BLaER1 treated with 17β-estradiol and CSF1 and Interleukin-3, amounts not matched to agents 10 nM and 100 nM (cell line): ENCODE data around the gene SPTAN1.

ENCODE experiments used
- H3K27ac ChIP-seq, 11 experiments: shearing (Covaris generic); formaldehyde crosslinking; 2 replicates each; pipeline ENCODE4 v1.8.1; 2022
- H3K27me3 ChIP-seq, 11 experiments: shearing (Covaris generic); formaldehyde crosslinking; 2 replicates each; pipeline ENCODE4 v1.8.1; 2022
- H3K36me3 ChIP-seq, 11 experiments: shearing (Covaris generic); formaldehyde crosslinking; 2 replicates each; pipeline ENCODE4 v1.8.1; 2022
- H3K4me1 ChIP-seq, 10 experiments: shearing (Covaris generic); formaldehyde crosslinking; 2 replicates each; pipeline ENCODE4 v1.8.1; 2022
- H3K4me2 ChIP-seq, 11 experiments: shearing (Covaris generic); formaldehyde crosslinking; 2 replicates each; pipeline ENCODE4 v1.8.1; 2022
- H3K4me3 ChIP-seq, 10 experiments: shearing (Covaris generic); formaldehyde crosslinking; 2 replicates each; pipeline ENCODE4 v1.8.1; 2022
- H3K9ac ChIP-seq, 11 experiments: shearing (Covaris generic); formaldehyde crosslinking; 2 replicates each; pipeline ENCODE4 v1.8.1; 2022
- H3K9me3 ChIP-seq, 11 experiments: shearing (Covaris generic); formaldehyde crosslinking; replicated peaks in 1 of 11; 2 replicates each; pipeline ENCODE4 v1.8.1; 2022
- H4K20me1 ChIP-seq, 11 experiments: shearing (Covaris generic); formaldehyde crosslinking; 2 replicates each; pipeline ENCODE4 v1.8.1; 2022
- Cebpa-rat ChIP-seq, 11 experiments: shearing (Covaris generic); IDR thresholded peaks; 2 replicates each; pipeline ENCODE4 v1.8.1; 2022

Gene SPTAN1

GRCh38 chr9:128523199-128523925 is 29.0 kb upstream of the SPTAN1 start:
- H3K9me3 ChIP-seq, result peaks cover 3 to 14% (median 12%) of the 10 kb centered on the region in 11 experiments
- peak overlapping the region in 9 of 11 experiments; percentile 5 to 66 (median 40); a peak in 15 of 22 replicates for H3K27ac ChIP-seq
- peaks cover 0 to 7% (median 0%) of the 10 kb centered on the region in 11 experiments; a peak in 4 of 22 replicates for H4K20me1 ChIP-seq
- H3K27me3 ChIP-seq, result no peaks in the 10 kb centered on the region
- no peak for TF ChIP-seq Cebpa-rat (IDR thresholded peaks at IDR 0.05)
- peak overlapping the region; percentile 33 to 60 (median 54) for H3K4me2 ChIP-seq
- H3K9ac ChIP-seq, result peak overlapping the region in 8 of 11 experiments; percentile 10 to 58 (median 24); a peak in 10 of 22 replicates
- H3K4me3 ChIP-seq, result no peak overlapping the region
- peaks cover 9 to 36% (median 28%) of the 10 kb centered on the region in 10 experiments; a peak in 19 of 20 replicates for H3K4me1 ChIP-seq
- H3K36me3 ChIP-seq, result peaks cover 86 to 98% (median 91%) of the 10 kb centered on the region in 11 experiments

DNA sequence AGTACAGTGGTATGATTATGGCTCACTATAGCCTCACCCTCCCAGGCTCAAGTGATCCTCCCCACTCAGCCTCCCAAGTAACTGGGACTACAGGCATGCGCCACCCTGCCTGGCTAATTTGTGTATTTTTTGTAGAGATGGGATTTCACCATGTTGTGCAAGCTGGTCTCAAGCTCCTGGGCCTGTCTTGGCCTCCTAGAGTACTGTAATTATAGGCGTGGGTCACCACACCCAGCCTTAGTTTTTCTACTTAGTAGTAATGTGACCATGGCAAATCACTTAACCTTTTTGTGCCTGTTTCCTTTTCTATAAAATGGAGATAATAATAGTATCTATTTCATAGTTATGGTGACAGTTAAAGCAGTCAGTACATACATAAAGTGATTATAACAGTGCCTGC is 25.7 kb upstream of the SPTAN1 start:
- Histone ChIP-seq H3K4me2 (no peak overlapping the region), H3K27me3 (no peaks in the 10 kb centered on the region), H3K9ac (no peak overlapping the region), H3K27ac (no peak overlapping the region), H3K9me3 (no peaks in the 10 kb centered on the region), H3K4me1 (peaks cover 9 to 52% (median 43%) of the 10 kb centered on the region in 10 experiments; a peak in 19 of 20 replicates), H3K4me3 (no peak overlapping the region), H4K20me1 (peaks cover 0 to 7% (median 0%) of the 10 kb centered on the region in 11 experiments; a peak in 3 of 22 replicates), H3K36me3 (peaks cover 90 to 100% (median 96%) of the 10 kb centered on the region in 11 experiments)
- TF ChIP-seq Cebpa-rat (IDR thresholded peaks at IDR 0.05), result no peak

GRCh38 chr9:128528445-128529160 is 23.8 kb upstream of the SPTAN1 start:
- peak overlapping the region in 9 of 11 experiments; percentile 6 to 61 (median 48); a peak in 17 of 22 replicates for H3K4me2 ChIP-seq
- H3K27me3 ChIP-seq, result no peaks in the 10 kb centered on the region
- no peaks in the 10 kb centered on the region for H3K9me3 ChIP-seq
- H3K4me3 ChIP-seq, result no peak overlapping the region
- H4K20me1 ChIP-seq, result peaks cover 0 to 1% (median 0%) of the 10 kb centered on the region in 11 experiments; a peak in 3 of 22 replicates
- peaks cover 82 to 100% (median 97%) of the 10 kb centered on the region in 11 experiments for H3K36me3 ChIP-seq
- peaks cover 1 to 52% (median 44%) of the 10 kb centered on the region in 10 experiments; a peak in 19 of 20 replicates for H3K4me1 ChIP-seq
- H3K9ac ChIP-seq, result peak overlapping the region in 2 of 11 experiments; percentile 5 to 45; a peak in 1 of 22 replicates
- no peak for TF ChIP-seq Cebpa-rat (IDR thresholded peaks at IDR 0.05)
- peak overlapping the region in 2 of 11 experiments; percentile 1 to 2; a peak in 3 of 22 replicates for H3K27ac ChIP-seq

GRCh38 chr9:128529191-128529590 is 23.2 kb upstream of the SPTAN1 start:
- Histone ChIP-seq H3K4me1 (peaks cover 0 to 48% (median 38%) of the 10 kb centered on the region in 10 experiments; a peak in 17 of 20 replicates), H3K9ac (peak overlapping the region in 2 of 11 experiments; percentile 5 to 45; a peak in 1 of 22 replicates), H3K9me3 (no peaks in the 10 kb centered on the region), H3K27ac (peak overlapping the region in 2 of 11 experiments; percentile 1 to 2; a peak in 2 of 22 replicates), H3K27me3 (no peaks in the 10 kb centered on the region), H3K36me3 (peaks cover 85 to 100% (median 97%) of the 10 kb centered on the region in 11 experiments), H3K4me2 (peak overlapping the region in 9 of 11 experiments; percentile 6 to 61 (median 48); a peak in 16 of 22 replicates), H4K20me1 (no peaks in the 10 kb centered on the region; a peak in 2 of 22 replicates), H3K4me3 (no peak overlapping the region)
- TF ChIP-seq Cebpa-rat (IDR thresholded peaks at IDR 0.05), result no peak

- no peaks in the 10 kb centered on the region; a peak in 1 of 22 replicates for H4K20me1 ChIP-seq
- no peaks in the 10 kb centered on the region for H3K9me3 ChIP-seq
- no peak overlapping the region for H3K4me3 ChIP-seq
- peak overlapping the region in 5 of 11 experiments; percentile 21 to 37 (median 31); a peak in 10 of 22 replicates for H3K9ac ChIP-seq
- H3K27me3 ChIP-seq, result no peaks in the 10 kb centered on the region
- H3K36me3 ChIP-seq, result peaks cover 83 to 100% (median 97%) of the 10 kb centered on the region in 11 experiments
- peak overlapping the region in 8 of 11 experiments; percentile 20 to 61 (median 43); a peak in 15 of 22 replicates for H3K27ac ChIP-seq
- H3K4me2 ChIP-seq, result peak overlapping the region in 9 of 11 experiments; percentile 10 to 74 (median 54); a peak in 16 of 22 replicates
- peaks cover 0 to 41% (median 33%) of the 10 kb centered on the region in 10 experiments; a peak in 17 of 20 replicates for H3K4me1 ChIP-seq
- TF ChIP-seq Cebpa-rat (IDR thresholded peaks at IDR 0.05), result no peak
Measured at GRCh38 chr9:128532581-128532980, 19.8 kb upstream of the SPTAN1 start.

GRCh38 chr9:128540634-128541360 is 11.6 kb upstream of the SPTAN1 start:
- H3K27ac ChIP-seq, result peak overlapping the region in 1 of 11 experiments; percentile 25; a peak in 1 of 22 replicates
- no peaks in the 10 kb centered on the region for H3K9me3 ChIP-seq
- no peaks in the 10 kb centered on the region for H4K20me1 ChIP-seq
- 0 out of 22 replicates have a peak overlapping the region, but pooled peaks of 1 of the 11 experiments have one; percentile 6 for H3K9ac ChIP-seq
- H3K27me3 ChIP-seq, result no peaks in the 10 kb centered on the region
- H3K4me2 ChIP-seq, result peak overlapping the region in 5 of 11 experiments; percentile 14 to 38 (median 29); a peak in 8 of 22 replicates
- peaks cover 74 to 83% (median 80%) of the 10 kb centered on the region in 11 experiments for H3K36me3 ChIP-seq
- no peak overlapping the region for H3K4me3 ChIP-seq
- peaks cover 0 to 25% (median 9%) of the 10 kb centered on the region in 10 experiments; a peak in 11 of 20 replicates for H3K4me1 ChIP-seq
- TF ChIP-seq Cebpa-rat (IDR thresholded peaks at IDR 0.05), result no peak

GRCh38 chr9:128546504-128546903 is 5.9 kb upstream of the SPTAN1 start:
- Histone ChIP-seq H3K4me1 (peaks cover 13 to 33% (median 17%) of the 10 kb centered on the region in 10 experiments), H3K4me3 (no peak overlapping the region), H4K20me1 (no peaks in the 10 kb centered on the region), H3K9me3 (no peaks in the 10 kb centered on the region), H3K27ac (no peak overlapping the region), H3K36me3 (peaks cover 17 to 26% (median 23%) of the 10 kb centered on the region in 11 experiments), H3K27me3 (no peaks in the 10 kb centered on the region), H3K4me2 (no peak overlapping the region), H3K9ac (no peak overlapping the region)
- no peak for TF ChIP-seq Cebpa-rat (IDR thresholded peaks at IDR 0.05)

DNA sequence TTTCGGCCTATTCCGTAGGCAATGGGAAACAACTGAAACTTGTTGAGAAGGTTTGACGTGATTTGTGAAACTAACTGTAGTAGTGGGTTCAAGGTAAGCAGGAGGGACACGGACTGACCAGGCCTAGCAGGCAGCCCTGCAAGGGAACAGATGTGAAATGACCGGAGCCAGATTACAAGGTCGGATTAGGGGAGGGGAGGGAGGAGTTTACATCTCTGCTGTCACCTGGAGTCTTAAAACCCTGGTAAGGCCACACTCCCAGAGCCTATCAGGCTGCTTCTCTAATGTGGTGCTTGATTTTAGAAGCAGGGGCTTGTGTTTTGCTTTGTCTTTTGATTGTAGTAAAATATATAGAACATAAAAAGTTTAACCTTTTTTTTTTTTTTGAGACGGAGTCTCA is 3.5 kb upstream of the SPTAN1 start:
- Histone ChIP-seq H3K27ac (no peak overlapping the region), H3K36me3 (peaks cover 0 to 2% (median 0%) of the 10 kb centered on the region in 11 experiments; a peak in 3 of 22 replicates), H4K20me1 (peaks cover 4 to 14% (median 10%) of the 10 kb centered on the region in 11 experiments; a peak in 20 of 22 replicates), H3K4me1 (peaks cover 22 to 36% (median 26%) of the 10 kb centered on the region in 10 experiments), H3K9me3 (no peaks in the 10 kb centered on the region), H3K4me3 (no peak overlapping the region), H3K4me2 (no peak overlapping the region; a peak in 1 of 22 replicates), H3K27me3 (no peaks in the 10 kb centered on the region), H3K9ac (no peak overlapping the region)
- TF ChIP-seq Cebpa-rat (IDR thresholded peaks at IDR 0.05), result no peak
